GM23338 (cell line): ENCODE results near the gene PROCA1. TPM values are rescaled to one million over a fixed set of nuclear protein-coding genes. Genes with fewer than 3 reads are reported as not detected.
A peak's percentile ranks its signal among the peaks of the same experiment; 100 is the strongest.

Source experiments
- ATAC-seq: fragments of 200-7000 bp; cut with Tn5 transposase; 3 replicates; pipeline ENCODE4 v1.9.1; 2020
- DNase-seq: peaks from one replicate; pipeline ENCODE4 v3.0.0-alpha.2; 2015; ENCODE audit warnings: low spot score
- H2AFZ ChIP-seq: fragments of 200-600 bp; sonication (generic); 2 replicates; pipeline ENCODE4 v1.8.0; 2016; ENCODE audit warnings: antibody characterized with exemption, mild to moderate bottlenecking, moderate library complexity
- H3F3A ChIP-seq: fragments of 200-600 bp; sonication (generic); replicated peaks from 2 replicates; pipeline ENCODE4 v1.8.0; 2017; ENCODE audit warnings: antibody characterized with exemption, mixed run types, low read depth
- H3K27ac ChIP-seq: fragments of 200-600 bp; sonication (generic); 2 replicates; pipeline ENCODE4 v1.6.1; 2016; ENCODE audit warnings: low read depth
- H3K27me3 ChIP-seq: fragments of 200-600 bp; sonication (generic); 2 replicates; pipeline ENCODE4 v1.8.0; 2016; ENCODE audit warnings: mild to moderate bottlenecking, mixed run types, moderate library complexity; ENCODE audit not compliant: insufficient read depth
- H3K36me3 ChIP-seq: fragments of 200-600 bp; sonication (generic); 2 replicates; pipeline ENCODE4 v1.8.0; 2016; ENCODE audit warnings: mild to moderate bottlenecking; ENCODE audit not compliant: insufficient read depth
- H3K4me1 ChIP-seq: fragments of 200-600 bp; sonication (generic); 2 replicates; pipeline ENCODE4 v1.8.0; 2016; ENCODE audit warnings: mild to moderate bottlenecking, moderate library complexity; ENCODE audit not compliant: insufficient read depth
- H3K4me2 ChIP-seq: fragments of 200-600 bp; sonication (generic); 2 replicates; pipeline ENCODE4 v1.7.1; 2017; ENCODE audit warnings: mixed run types
- H3K4me3 ChIP-seq: fragments of 200-600 bp; sonication (generic); 2 replicates; pipeline ENCODE4 v1.6.1; 2016; ENCODE audit warnings: mixed run types
- H3K79me2 ChIP-seq: fragments of 200-600 bp; sonication (generic); replicated peaks from 2 replicates; pipeline ENCODE4 v1.8.0; 2017; ENCODE audit warnings: mild to moderate bottlenecking; ENCODE audit not compliant: insufficient read depth
- H3K9me2 ChIP-seq: fragments of 200-600 bp; sonication (generic); 2 replicates; pipeline ENCODE4 v1.8.0; 2017; ENCODE audit not compliant: insufficient read depth
- H4K20me1 ChIP-seq: fragments of 200-600 bp; sonication (generic); replicated peaks from 2 replicates; pipeline ENCODE4 v1.8.0; 2017; ENCODE audit warnings: mild to moderate bottlenecking; ENCODE audit not compliant: insufficient read depth
- H3K27ac Mint-ChIP-seq: 2 replicates; pipeline ENCODE4 v1.8.0; 2020; ENCODE audit warnings: inconsistent platforms, mild to moderate bottlenecking, moderate library complexity, mixed read lengths
- H3K27me3 Mint-ChIP-seq: 3 replicates; pipeline ENCODE4 v1.8.0; 2022; ENCODE audit warnings: low read depth, mild to moderate bottlenecking, moderate library complexity, mixed read lengths, inconsistent platforms; ENCODE audit not compliant: insufficient read depth, poor library complexity
- H3K36me3 Mint-ChIP-seq: 3 replicates; pipeline ENCODE4 v1.8.0; 2021; ENCODE audit warnings: low read depth, mild to moderate bottlenecking, inconsistent platforms, moderate library complexity, mixed read lengths
- H3K4me1 Mint-ChIP-seq: 3 replicates; pipeline ENCODE4 v1.8.0; 2020; ENCODE audit warnings: mild to moderate bottlenecking, inconsistent platforms, mixed read lengths
- H3K4me3 Mint-ChIP-seq: 3 replicates; pipeline ENCODE4 v1.8.0; 2021; ENCODE audit warnings: moderate library complexity, mild to moderate bottlenecking, inconsistent platforms, mixed read lengths
- H3K9me3 Mint-ChIP-seq: 3 replicates; pipeline ENCODE4 v1.8.0; 2020; ENCODE audit warnings: moderate library complexity, mild to moderate bottlenecking, inconsistent platforms, mixed read lengths
- CREB1 ChIP-seq: fragments of 250-450 bp; sonication (Bioruptor Pico); IDR thresholded peaks from 2 replicates; pipeline ENCODE4 v1.5.0; 2020; ENCODE audit warnings: low read depth, mild to moderate bottlenecking, moderate library complexity
- CTCF ChIP-seq, 2 experiments: fragments of 200-600 bp in 1 of 2; sonication (generic) in 1 of 2; conservative IDR thresholded peaks; 2 replicates each; pipeline versions ENCODE4 v1.5.1 to v1.6.1; 2016 to 2017; ENCODE audit warnings: antibody characterized with exemption in 2 of 2, low read depth in 2 of 2, mild to moderate bottlenecking in 2 of 2, moderate library complexity in 1 of 2
- ETS1 ChIP-seq: IDR thresholded peaks from 2 replicates; pipeline ENCODE4 v1.6.1; 2016; ENCODE audit warnings: antibody characterized with exemption
- EZH2 ChIP-seq: fragments of 200-600 bp; sonication (generic); IDR thresholded peaks from one replicate; pipeline ENCODE4 v1.8.0; 2017; ENCODE audit warnings: antibody characterized with exemption, mild to moderate bottlenecking, low read depth; ENCODE audit not compliant: unreplicated experiment
- EZH2phosphoT487 ChIP-seq: fragments of 200-600 bp; sonication (generic); IDR thresholded peaks from one replicate; pipeline ENCODE4 v1.8.1; 2018; ENCODE audit warnings: antibody characterized with exemption; ENCODE audit not compliant: unreplicated experiment
- JUNB ChIP-seq: IDR thresholded peaks from one replicate; pipeline ENCODE4 v1.6.1; 2016; ENCODE audit warnings: antibody characterized with exemption; ENCODE audit not compliant: unreplicated experiment
- NANOG ChIP-seq: IDR thresholded peaks from 2 replicates; pipeline ENCODE4 v1.6.1; 2016; ENCODE audit warnings: antibody characterized with exemption, borderline replicate concordance
- POLR2AphosphoS5 ChIP-seq: IDR thresholded peaks from 2 replicates; pipeline ENCODE4 v1.6.1; 2016; ENCODE audit warnings: antibody characterized with exemption, low read depth
- STAT1 ChIP-seq: IDR thresholded peaks from one replicate; pipeline ENCODE4 v1.6.1; 2016; ENCODE audit warnings: antibody characterized with exemption; ENCODE audit not compliant: unreplicated experiment
- ZNF114 ChIP-seq: fragments of 250-450 bp; sonication (Bioruptor Pico); IDR thresholded peaks from 2 replicates; pipeline ENCODE4 v1.5.0; 2020; ENCODE audit warnings: mild to moderate bottlenecking, moderate library complexity
- ZNF331 ChIP-seq: fragments of 250-450 bp; sonication (Bioruptor Pico); IDR thresholded peaks from 2 replicates; pipeline ENCODE4 v1.5.0; 2020; ENCODE audit warnings: low read depth, mild to moderate bottlenecking, moderate library complexity
- ZNF462 ChIP-seq: fragments of 250-450 bp; sonication (Bioruptor Pico); IDR thresholded peaks from 2 replicates; pipeline ENCODE4 v1.5.0; 2020; ENCODE audit warnings: mild to moderate bottlenecking, moderate library complexity
- polyA plus RNA-seq: library from polyadenylated mRNA; unstranded; fragments of >200 nt; fragmentation: Nextera tagmentation; extraction: Ambion mirVana; gene quantifications from 2 replicates; pipeline ENCODE4 v1.2.1, GENCODE V29; 2016
- total RNA-seq: library from RNA; depleted of rRNA; stranded (reverse); fragments of >200 nt; shearing (Covaris generic); gene quantifications from 2 replicates; pipeline ENCODE4 v1.2.3, GENCODE V29; 2014
- TF ChIP-seq, protein P1 (sequence below): IDR thresholded peaks from one replicate; pipeline ENCODE4 v1.6.1; 2018; ENCODE audit warnings: antibody characterized with exemption; ENCODE audit not compliant: unreplicated experiment

The PROCA1 gene
- total and polyA plus RNA-seq, 2 experiments from 2014 or later: 11.3 to 14.4 TPM

DNA sequence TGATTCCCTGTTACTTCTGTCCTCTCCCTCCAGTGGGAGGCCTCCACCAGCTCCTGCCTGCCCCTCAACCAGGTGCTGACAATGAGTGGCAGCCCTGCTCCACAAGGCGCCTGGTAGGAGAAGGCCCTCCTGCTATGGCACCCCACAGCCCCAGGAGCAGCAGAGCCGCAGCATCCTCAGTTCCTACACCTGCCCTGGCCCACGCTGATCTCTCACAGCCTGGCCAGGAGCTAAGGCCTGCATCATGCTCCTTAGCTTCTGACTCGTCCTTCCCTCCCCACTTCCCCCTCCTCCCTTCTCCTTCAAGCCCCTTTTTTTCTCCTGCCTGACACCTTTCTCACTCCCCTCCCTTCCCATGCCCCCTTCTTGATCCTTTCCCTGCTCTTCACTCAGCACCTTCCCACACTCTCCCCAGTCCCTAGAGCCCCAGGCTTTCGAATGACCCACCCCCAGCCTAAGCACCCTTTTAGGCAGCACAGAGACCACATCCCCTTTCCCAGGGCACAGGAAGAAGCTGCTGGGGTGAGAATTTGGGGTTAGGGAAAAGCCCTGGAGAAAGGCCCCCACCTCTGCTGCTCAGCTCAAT, 6.5 kb downstream of the PROCA1 start:
- peaks cover 24% of the 10 kb centered on the region for H3K27me3 Mint-ChIP-seq
- H3K4me1 Mint-ChIP-seq: peaks cover 44% of the 10 kb centered on the region
- no peaks in the 10 kb centered on the region; the same call in 2 of the 3 replicates for H3K9me3 Mint-ChIP-seq
- Histone ChIP-seq H3K27me3 (no peaks in the 10 kb centered on the region), H3K4me2 (no peak overlapping the region), H3K9me2 (no peaks in the 10 kb centered on the region), H3K27ac (no peak overlapping the region), H3K79me2 (peaks cover 15% of the 10 kb centered on the region), H2AFZ (no peak overlapping the region), H3F3A (peaks cover 22% of the 10 kb centered on the region), H4K20me1 (peaks cover 7% of the 10 kb centered on the region; the same call in 1 of the 2 replicates), H3K4me3 (no peak overlapping the region), H3K4me1 (peaks cover 12% of the 10 kb centered on the region; the same call in 1 of the 2 replicates), H3K36me3 (peaks cover 3% of the 10 kb centered on the region; the same call in 1 of the 2 replicates)
- H3K4me3 Mint-ChIP-seq: no peak overlapping the region
- DNase-seq: no peak
- H3K36me3 Mint-ChIP-seq: peaks cover 51% of the 10 kb centered on the region
- no peak for TF ChIP-seq ZNF331 (CRISPR knock-in tag)
- no peak for TF ChIP-seq STAT1
- TF ChIP-seq CREB1 (CRISPR knock-in tag): no peak
- no peak for TF ChIP-seq CTCF (conservative IDR thresholded peaks at IDR 0.05; ENCODE audit: low read depth in 2 of 2)
- TF ChIP-seq ZNF114 (CRISPR knock-in tag): no peak
- TF ChIP-seq POLR2AphosphoS5: no peak
- TF ChIP-seq, protein P1, sequence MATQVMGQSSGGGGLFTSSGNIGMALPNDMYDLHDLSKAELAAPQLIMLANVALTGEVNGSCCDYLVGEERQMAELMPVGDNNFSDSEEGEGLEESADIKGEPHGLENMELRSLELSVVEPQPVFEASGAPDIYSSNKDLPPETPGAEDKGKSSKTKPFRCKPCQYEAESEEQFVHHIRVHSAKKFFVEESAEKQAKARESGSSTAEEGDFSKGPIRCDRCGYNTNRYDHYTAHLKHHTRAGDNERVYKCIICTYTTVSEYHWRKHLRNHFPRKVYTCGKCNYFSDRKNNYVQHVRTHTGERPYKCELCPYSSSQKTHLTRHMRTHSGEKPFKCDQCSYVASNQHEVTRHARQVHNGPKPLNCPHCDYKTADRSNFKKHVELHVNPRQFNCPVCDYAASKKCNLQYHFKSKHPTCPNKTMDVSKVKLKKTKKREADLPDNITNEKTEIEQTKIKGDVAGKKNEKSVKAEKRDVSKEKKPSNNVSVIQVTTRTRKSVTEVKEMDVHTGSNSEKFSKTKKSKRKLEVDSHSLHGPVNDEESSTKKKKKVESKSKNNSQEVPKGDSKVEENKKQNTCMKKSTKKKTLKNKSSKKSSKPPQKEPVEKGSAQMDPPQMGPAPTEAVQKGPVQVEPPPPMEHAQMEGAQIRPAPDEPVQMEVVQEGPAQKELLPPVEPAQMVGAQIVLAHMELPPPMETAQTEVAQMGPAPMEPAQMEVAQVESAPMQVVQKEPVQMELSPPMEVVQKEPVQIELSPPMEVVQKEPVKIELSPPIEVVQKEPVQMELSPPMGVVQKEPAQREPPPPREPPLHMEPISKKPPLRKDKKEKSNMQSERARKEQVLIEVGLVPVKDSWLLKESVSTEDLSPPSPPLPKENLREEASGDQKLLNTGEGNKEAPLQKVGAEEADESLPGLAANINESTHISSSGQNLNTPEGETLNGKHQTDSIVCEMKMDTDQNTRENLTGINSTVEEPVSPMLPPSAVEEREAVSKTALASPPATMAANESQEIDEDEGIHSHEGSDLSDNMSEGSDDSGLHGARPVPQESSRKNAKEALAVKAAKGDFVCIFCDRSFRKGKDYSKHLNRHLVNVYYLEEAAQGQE: no peak
- no peak for TF ChIP-seq ETS1
- no peak for TF ChIP-seq EZH2
- no peak for TF ChIP-seq EZH2phosphoT487
- TF ChIP-seq NANOG: no peak
- no peak for TF ChIP-seq JUNB
- TF ChIP-seq ZNF462: no peak
- peak overlapping the region; percentile 42; the same call in 1 of the 2 replicates for H3K27ac Mint-ChIP-seq
- peak; percentile 12 for ATAC-seq
